OCI-LY1 (cell line): ENCODE measurements around the gene GMEB2.

Source experiments
- H2AFZ ChIP-seq: fragments of 200-600 bp; sonication (generic), shearing (Covaris generic); 2 replicates; pipeline ENCODE4 v1.6.0; 2014; ENCODE audit warnings: antibody characterized with exemption, mild to moderate bottlenecking, low read length
- H3F3A ChIP-seq: fragments of 200-600 bp; sonication (generic), shearing (Covaris generic); 2 replicates; pipeline ENCODE4 v1.6.0; 2014; ENCODE audit warnings: mild to moderate bottlenecking, antibody characterized with exemption, low read length, moderate library complexity; ENCODE audit not compliant: insufficient read depth
- H3K27ac ChIP-seq: fragments of 200-600 bp; sonication (generic); 2 replicates; pipeline ENCODE4 v1.5.1; 2014; ENCODE audit warnings: low read length, mixed run types, mild to moderate bottlenecking, low read depth; ENCODE audit not compliant: poor library complexity, severe bottlenecking
- H3K27me3 ChIP-seq: fragments of 200-600 bp; sonication (generic); 2 replicates; pipeline ENCODE4 v1.6.0; 2014; ENCODE audit warnings: antibody characterized with exemption, mild to moderate bottlenecking, low read length, moderate library complexity; ENCODE audit not compliant: insufficient read depth
- H3K36me3 ChIP-seq: fragments of 200-600 bp; sonication (generic); 2 replicates; pipeline ENCODE4 v1.6.1; 2014; ENCODE audit warnings: mild to moderate bottlenecking, antibody characterized with exemption, low read length, moderate library complexity, mixed read lengths; ENCODE audit not compliant: insufficient read depth
- H3K4me1 ChIP-seq: fragments of 200-600 bp; sonication (generic); 2 replicates; pipeline ENCODE4 v1.5.1; 2014; ENCODE audit warnings: mild to moderate bottlenecking, low read length, moderate library complexity; ENCODE audit not compliant: insufficient read depth, severe bottlenecking
- H3K4me2 ChIP-seq: fragments of 200-600 bp; sonication (generic), shearing (Covaris generic); 2 replicates; pipeline ENCODE4 v1.6.1; 2014; ENCODE audit warnings: low read length
- H3K4me3 ChIP-seq: fragments of 200-600 bp; sonication (generic); 2 replicates; pipeline ENCODE4 v1.5.1; 2014; ENCODE audit warnings: low read length, low read depth, mild to moderate bottlenecking, mixed read lengths; ENCODE audit not compliant: poor library complexity, severe bottlenecking
- H3K79me2 ChIP-seq: fragments of 200-600 bp; shearing (Covaris generic); 2 replicates; pipeline ENCODE4 v1.6.1; 2016; ENCODE audit warnings: mixed run types, low read length, mixed read lengths; ENCODE audit not compliant: insufficient read depth
- H3K9ac ChIP-seq: fragments of 200-600 bp; sonication (generic), shearing (Covaris generic); 2 replicates; pipeline ENCODE4 v1.6.1; 2014; ENCODE audit warnings: mild to moderate bottlenecking, low read length, mixed read lengths
- H3K9me2 ChIP-seq: fragments of 200-600 bp; sonication (generic), shearing (Covaris generic); 2 replicates; pipeline ENCODE4 v1.6.1; 2014; ENCODE audit warnings: low read depth, mild to moderate bottlenecking, low read length, mixed read lengths
- H3K9me3 ChIP-seq: fragments of 200-600 bp; shearing (Covaris generic); 2 replicates; pipeline ENCODE4 v1.6.1; 2014; ENCODE audit warnings: low read length, mixed read lengths
- H4K20me1 ChIP-seq: fragments of 200-600 bp; sonication (generic), shearing (Covaris generic); 2 replicates; pipeline ENCODE4 v1.6.0; 2016; ENCODE audit warnings: mild to moderate bottlenecking, low read length; ENCODE audit not compliant: insufficient read depth
- CTCF ChIP-seq: fragments of 200-600 bp; sonication (generic), shearing (Covaris generic); IDR thresholded peaks from 2 replicates; pipeline ENCODE4 v1.5.1; 2017; ENCODE audit warnings: mild to moderate bottlenecking, antibody characterized with exemption, low read length, moderate library complexity, mixed read lengths
- EZH2 ChIP-seq: fragments of 200-600 bp; sonication (generic), shearing (Covaris generic); IDR thresholded peaks from 2 replicates; pipeline ENCODE4 v1.8.0; 2017; ENCODE audit warnings: borderline replicate concordance, mixed run types, mild to moderate bottlenecking, antibody characterized with exemption, low read length, moderate library complexity, mixed read lengths

The GMEB2 gene

GRCh38 chr20:63628246-63628975 lies 1.5 kb upstream of the GMEB2 start:
- Histone ChIP-seq H3K36me3 (no peaks in the 10 kb centered on the region), H3K4me1 (peaks cover 37% of the 10 kb centered on the region), H3K27me3 (no peaks in the 10 kb centered on the region), H3K9ac (peak overlapping the region; percentile 99), H3K79me2 (peaks cover 13% of the 10 kb centered on the region), H3K4me3 (peak overlapping the region; percentile 96), H3F3A (no peaks in the 10 kb centered on the region; the same call in 1 of the 2 replicates), H4K20me1 (no peaks in the 10 kb centered on the region), H3K27ac (peak overlapping the region; percentile 89), H3K4me2 (peak overlapping the region; percentile 98), H3K9me2 (no peaks in the 10 kb centered on the region), H3K9me3 (no peaks in the 10 kb centered on the region), H2AFZ (no peak overlapping the region)
- TF ChIP-seq CTCF = no peak
- no peak for TF ChIP-seq EZH2

GRCh38 chr20:63627751-63628245 lies 897 bp upstream of the GMEB2 start:
- no peak for TF ChIP-seq EZH2
- TF ChIP-seq CTCF = no peak
- no peaks in the 10 kb centered on the region for H3K27me3 ChIP-seq
- H3K4me2 ChIP-seq = peak overlapping the region; percentile 98
- no peaks in the 10 kb centered on the region for H3K36me3 ChIP-seq
- H3K4me3 ChIP-seq = peak overlapping the region; percentile 96
- peak overlapping the region; percentile 89 for H3K27ac ChIP-seq
- no peak overlapping the region for H2AFZ ChIP-seq
- no peaks in the 10 kb centered on the region for H3K9me3 ChIP-seq
- H3K79me2 ChIP-seq = peaks cover 20% of the 10 kb centered on the region
- peaks cover 37% of the 10 kb centered on the region for H3K4me1 ChIP-seq
- no peaks in the 10 kb centered on the region for H3K9me2 ChIP-seq
- peak overlapping the region; percentile 99 for H3K9ac ChIP-seq
- H3F3A ChIP-seq = no peaks in the 10 kb centered on the region; the same call in 1 of the 2 replicates
- no peaks in the 10 kb centered on the region for H4K20me1 ChIP-seq

- Histone ChIP-seq H3K9me3 (no peaks in the 10 kb centered on the region), H3K4me2 (peak overlapping the region; percentile 98), H3K4me1 (peaks cover 37% of the 10 kb centered on the region), H3K27me3 (no peaks in the 10 kb centered on the region), H4K20me1 (no peaks in the 10 kb centered on the region), H3K79me2 (peaks cover 25% of the 10 kb centered on the region), H3K9ac (peak overlapping the region; percentile 99), H3K4me3 (peak overlapping the region; percentile 96), H2AFZ (no peak overlapping the region), H3F3A (no peaks in the 10 kb centered on the region), H3K27ac (peak overlapping the region; percentile 89), H3K9me2 (no peaks in the 10 kb centered on the region), H3K36me3 (no peaks in the 10 kb centered on the region)
- TF ChIP-seq EZH2 (no peak), CTCF (no peak)
These were observed 339 bp upstream of the GMEB2 start for GRCh38 chr20:63627129-63627750.
